ENCODE results near the gene FKBP6. TPM values are rescaled to one million over a fixed set of nuclear protein-coding genes. Genes with fewer than 3 reads are reported as not detected.
"Not testable (repeated sequence)": the region's sequence is repeated elsewhere in the genome, so short reads cannot be mapped to it uniquely, and the experiment has no call there.

The FKBP6 gene, protein sequence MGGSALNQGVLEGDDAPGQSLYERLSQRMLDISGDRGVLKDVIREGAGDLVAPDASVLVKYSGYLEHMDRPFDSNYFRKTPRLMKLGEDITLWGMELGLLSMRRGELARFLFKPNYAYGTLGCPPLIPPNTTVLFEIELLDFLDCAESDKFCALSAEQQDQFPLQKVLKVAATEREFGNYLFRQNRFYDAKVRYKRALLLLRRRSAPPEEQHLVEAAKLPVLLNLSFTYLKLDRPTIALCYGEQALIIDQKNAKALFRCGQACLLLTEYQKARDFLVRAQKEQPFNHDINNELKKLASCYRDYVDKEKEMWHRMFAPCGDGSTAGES
- total RNA-seq = not detected

DNA sequence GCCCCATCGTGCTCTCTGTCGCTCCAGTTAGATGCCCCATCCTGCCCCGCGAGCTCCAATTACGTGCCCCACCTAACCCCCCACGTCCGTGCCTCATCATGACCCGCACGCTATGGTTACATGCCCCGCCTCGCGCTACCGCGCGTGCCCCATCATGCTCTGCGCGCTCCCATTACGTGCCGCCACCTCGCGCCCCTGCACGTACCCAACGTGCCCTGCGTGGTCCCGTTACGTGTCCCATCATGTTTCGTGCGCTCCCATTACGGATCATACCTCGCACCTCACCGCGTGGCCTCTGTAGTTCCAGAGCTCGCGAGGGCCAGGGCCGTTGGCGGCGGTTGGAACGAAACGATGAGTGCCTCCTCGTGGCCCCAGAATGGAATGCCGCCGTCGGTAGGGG, at the start of gene FKBP6, which contains the start of gene TRIM50:
FKBP6 (plus strand) TSS at position 240 of the 400 bp plus-strand sequence. CDS start 268 bp downstream, outside the sequence.
TRIM50 (minus strand) TSS at position 161 of the 400 bp plus-strand sequence. CDS start 3,295 bp downstream, outside the sequence.
- 93% methylated on average over 24 of the region's 43 CpGs; no CpG with 5 or more reads in 1 of the 2 donors for WGBS, 2 donors (ENCODE audit: low coverage in 1 of 2)
- H3K4me3 ChIP-seq, ATAC-seq, H3K9me3 ChIP-seq, H3K27me3 ChIP-seq, H3K27ac ChIP-seq, H3K36me3 ChIP-seq: not testable (repeated sequence)
- H3K4me1 ChIP-seq = peaks cover 0 to 11% (median 0%) of the 10 kb centered on the region in 3 donors

DNA sequence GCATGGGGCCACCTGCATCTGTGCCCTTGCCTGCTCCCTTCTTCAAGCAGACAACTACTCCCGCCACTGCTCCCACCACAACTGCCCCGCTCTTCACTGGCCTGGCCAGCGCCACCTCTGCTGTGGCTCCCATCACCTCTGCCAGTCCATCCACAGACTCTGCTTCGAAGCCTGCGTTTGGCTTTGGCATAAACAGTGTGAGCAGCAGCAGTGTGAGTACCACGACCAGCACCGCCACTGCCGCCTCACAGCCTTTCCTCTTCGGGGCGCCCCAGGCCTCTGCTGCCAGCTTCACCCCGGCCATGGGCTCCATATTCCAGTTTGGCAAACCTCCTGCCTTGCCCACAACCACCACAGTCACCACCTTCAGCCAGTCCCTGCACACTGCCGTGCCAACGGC, 30.7 kb upstream of the FKBP6 start:
- H3K9me3 ChIP-seq, H3K4me1 ChIP-seq, H3K27ac ChIP-seq, H3K27me3 ChIP-seq, ATAC-seq, H3K36me3 ChIP-seq, H3K4me3 ChIP-seq: not testable (repeated sequence)
- no CpG with 5 or more reads among the region's 13 CpGs for WGBS, 2 donors (ENCODE audit: low coverage in 1 of 2)

DNA sequence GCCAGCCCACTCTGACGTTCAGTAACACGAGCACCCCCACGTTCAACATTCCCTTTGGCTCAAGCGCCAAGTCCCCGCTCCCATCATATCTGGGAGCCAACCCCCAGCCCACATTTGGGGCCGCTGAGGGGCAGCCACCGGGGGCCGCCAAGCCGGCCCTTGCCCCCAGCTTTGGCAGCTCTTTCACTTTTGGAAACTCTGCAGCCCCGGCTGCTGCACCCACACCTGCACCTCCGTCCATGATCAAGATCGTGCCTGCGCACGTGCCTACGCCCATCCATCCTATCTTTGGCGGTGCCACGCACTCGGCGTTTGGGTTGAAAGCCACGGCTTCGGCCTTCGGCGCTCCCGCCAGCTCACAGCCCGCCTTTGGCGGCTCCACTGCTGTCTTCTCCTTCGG, 30.3 kb upstream of the FKBP6 start:
- not testable (repeated sequence) for H3K9me3 ChIP-seq, H3K4me3 ChIP-seq, H3K27me3 ChIP-seq, ATAC-seq, H3K36me3 ChIP-seq, H3K27ac ChIP-seq, H3K4me1 ChIP-seq
- WGBS, 2 donors (ENCODE audit: low coverage in 1 of 2) = no CpG with 5 or more reads among the region's 27 CpGs

DNA sequence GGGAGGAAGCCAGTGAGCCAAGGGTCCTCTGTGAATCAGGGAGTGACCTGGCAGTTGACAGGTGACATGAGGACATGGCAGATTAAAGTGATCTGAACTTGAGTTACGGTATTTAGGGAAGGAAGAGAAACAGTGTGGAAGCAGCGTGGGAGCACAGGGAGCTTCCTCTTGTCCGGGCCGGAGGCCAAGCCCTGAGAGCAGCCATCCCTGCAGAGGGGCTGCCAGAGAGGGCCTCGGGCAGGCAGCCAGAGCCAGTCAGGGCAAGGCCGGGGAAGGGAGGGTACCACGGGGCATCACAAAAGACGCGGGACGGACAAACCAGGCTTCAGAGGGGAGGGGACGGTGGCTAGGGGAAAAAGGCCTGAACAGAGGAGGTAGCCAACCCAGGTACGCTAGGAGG, 28.1 kb upstream of the FKBP6 start:
- H3K9me3 ChIP-seq, H3K27ac ChIP-seq, ATAC-seq, H3K4me3 ChIP-seq, H3K4me1 ChIP-seq, H3K27me3 ChIP-seq: not testable (repeated sequence)
- H3K36me3 ChIP-seq = peaks cover 0 to 23% of the 10 kb centered on the region in 2 donors
- 25% methylated on average over 4 of the region's 12 CpGs; no CpG with 5 or more reads in 1 of the 2 donors for WGBS, 2 donors (ENCODE audit: low coverage in 1 of 2)

DNA sequence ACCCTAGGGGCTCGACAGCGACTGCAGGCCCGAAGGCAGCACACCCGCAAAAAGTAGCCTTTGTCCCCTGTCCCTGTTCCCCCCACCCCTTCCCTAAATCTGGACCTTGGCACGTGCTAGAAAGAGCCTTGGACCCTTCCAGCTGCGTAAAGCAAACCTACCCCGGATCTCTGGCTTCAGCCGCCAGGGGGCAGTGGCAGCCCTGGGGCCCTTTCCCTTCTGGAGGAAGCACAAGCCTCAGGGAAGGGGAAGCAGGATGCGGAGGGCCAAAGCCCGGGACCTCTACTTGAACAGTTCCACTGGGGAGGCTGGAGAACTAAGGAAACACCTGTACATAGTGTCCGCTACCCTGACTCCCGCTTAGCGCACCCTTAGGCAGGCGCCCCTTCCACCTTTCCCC, 26.9 kb upstream of the FKBP6 start:
- not testable (repeated sequence) for H3K27me3 ChIP-seq, H3K27ac ChIP-seq, H3K4me3 ChIP-seq, H3K9me3 ChIP-seq, H3K4me1 ChIP-seq
- H3K36me3 ChIP-seq = peaks cover 0 to 35% of the 10 kb centered on the region in 2 donors
- peak; percentile 26 for ATAC-seq
- no CpG with 5 or more reads among the region's 14 CpGs for WGBS, 2 donors (ENCODE audit: low coverage in 1 of 2)

DNA sequence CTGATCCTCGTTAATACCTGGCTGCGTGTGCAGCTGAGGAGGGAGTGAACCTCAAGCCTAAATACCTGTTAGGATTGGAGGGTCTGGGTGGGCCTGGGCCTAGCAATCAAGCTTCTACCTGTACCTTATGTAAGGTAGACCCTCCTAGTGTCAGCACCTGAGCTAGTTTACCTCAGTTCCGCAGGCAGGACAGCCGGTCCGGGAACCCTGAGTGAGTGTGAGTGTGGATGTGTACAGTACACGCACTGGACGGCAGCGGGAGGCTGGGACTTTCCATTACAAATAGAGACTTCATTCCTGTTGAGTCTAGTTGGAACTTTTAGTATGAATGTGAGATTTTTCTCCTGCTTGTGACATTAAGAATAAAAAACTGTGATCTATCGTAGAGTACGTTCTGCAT, 25.1 kb upstream of the FKBP6 start:
- H3K4me3 ChIP-seq, H3K27ac ChIP-seq, H3K9me3 ChIP-seq, ATAC-seq, H3K4me1 ChIP-seq, H3K27me3 ChIP-seq: not testable (repeated sequence)
- H3K36me3 ChIP-seq = peaks cover 0 to 48% of the 10 kb centered on the region in 2 donors
- no CpG with 5 or more reads among the region's 10 CpGs for WGBS, 2 donors (ENCODE audit: low coverage in 1 of 2)

DNA sequence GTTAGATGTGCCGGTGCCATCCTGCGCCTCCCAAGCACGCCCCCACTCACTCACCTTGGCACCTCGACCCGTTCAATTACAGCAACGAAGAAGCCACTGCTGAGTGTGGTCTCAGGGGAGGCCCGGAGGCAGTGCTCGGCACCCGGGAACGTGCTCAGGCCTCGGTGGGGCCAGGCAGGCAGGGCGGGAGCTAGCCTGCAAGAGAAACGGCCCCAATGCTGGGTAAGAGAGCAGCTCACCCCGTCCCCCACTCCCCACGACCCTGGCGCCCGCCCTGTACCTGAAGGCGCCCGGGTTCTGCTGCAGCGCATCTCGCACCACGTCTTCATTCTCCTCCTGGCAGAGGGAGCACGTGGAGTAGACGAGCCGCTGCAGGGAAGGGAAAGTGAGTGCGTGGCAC, 24.4 kb upstream of the FKBP6 start:
- no peaks in the 10 kb centered on the region for H3K27me3 ChIP-seq
- no peak for ATAC-seq
- no peak for TF ChIP-seq POLR2A (IDR thresholded peaks at IDR 0.05)
- no peak for TF ChIP-seq POLR2AphosphoS5 (IDR thresholded peaks at IDR 0.05)
- TF ChIP-seq, protein P1, sequence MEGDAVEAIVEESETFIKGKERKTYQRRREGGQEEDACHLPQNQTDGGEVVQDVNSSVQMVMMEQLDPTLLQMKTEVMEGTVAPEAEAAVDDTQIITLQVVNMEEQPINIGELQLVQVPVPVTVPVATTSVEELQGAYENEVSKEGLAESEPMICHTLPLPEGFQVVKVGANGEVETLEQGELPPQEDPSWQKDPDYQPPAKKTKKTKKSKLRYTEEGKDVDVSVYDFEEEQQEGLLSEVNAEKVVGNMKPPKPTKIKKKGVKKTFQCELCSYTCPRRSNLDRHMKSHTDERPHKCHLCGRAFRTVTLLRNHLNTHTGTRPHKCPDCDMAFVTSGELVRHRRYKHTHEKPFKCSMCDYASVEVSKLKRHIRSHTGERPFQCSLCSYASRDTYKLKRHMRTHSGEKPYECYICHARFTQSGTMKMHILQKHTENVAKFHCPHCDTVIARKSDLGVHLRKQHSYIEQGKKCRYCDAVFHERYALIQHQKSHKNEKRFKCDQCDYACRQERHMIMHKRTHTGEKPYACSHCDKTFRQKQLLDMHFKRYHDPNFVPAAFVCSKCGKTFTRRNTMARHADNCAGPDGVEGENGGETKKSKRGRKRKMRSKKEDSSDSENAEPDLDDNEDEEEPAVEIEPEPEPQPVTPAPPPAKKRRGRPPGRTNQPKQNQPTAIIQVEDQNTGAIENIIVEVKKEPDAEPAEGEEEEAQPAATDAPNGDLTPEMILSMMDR (IDR thresholded peaks at IDR 0.05) = no peak
- TF ChIP-seq EP300 (IDR thresholded peaks at IDR 0.05) = no peak
- H3K27ac ChIP-seq = no peak overlapping the region
- WGBS, 2 donors (ENCODE audit: low coverage in 1 of 2) = 90 to 100% methylated on average over 1 to 2 of the region's 26 CpGs
- H3K36me3 ChIP-seq = peaks cover 0 to 48% of the 10 kb centered on the region in 2 donors
- peaks cover 0 to 11% (median 5%) of the 10 kb centered on the region in 3 donors for H3K4me1 ChIP-seq
- no peak overlapping the region for H3K4me3 ChIP-seq
- H3K9me3 ChIP-seq = no peaks in the 10 kb centered on the region

DNA sequence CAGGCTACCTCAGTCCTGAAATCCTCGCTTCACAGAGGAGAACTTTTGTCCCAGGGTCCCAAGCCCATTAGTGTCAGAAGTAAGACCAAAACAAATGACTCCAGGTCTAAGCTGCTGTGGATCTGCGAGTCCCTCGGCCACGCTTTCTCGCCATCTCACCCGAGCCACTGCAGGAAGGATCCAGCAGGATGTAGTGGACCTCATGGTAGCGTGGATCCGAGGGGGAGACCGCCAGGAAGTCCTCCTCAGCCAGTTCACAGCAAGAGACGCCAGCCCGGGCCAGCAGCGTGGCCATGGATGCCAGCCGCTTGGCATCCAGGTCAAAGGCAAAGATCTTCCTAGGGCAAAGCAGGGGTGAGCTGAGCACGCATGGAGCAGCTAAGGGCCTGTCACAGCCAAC, 23.9 kb upstream of the FKBP6 start:
- TF ChIP-seq EP300 (IDR thresholded peaks at IDR 0.05) (no peak), POLR2A (IDR thresholded peaks at IDR 0.05) (no peak), POLR2AphosphoS5 (IDR thresholded peaks at IDR 0.05) (no peak)
- TF ChIP-seq, protein P1 (IDR thresholded peaks at IDR 0.05) = no peak
- no peak overlapping the region for H3K27ac ChIP-seq
- no peaks in the 10 kb centered on the region for H3K27me3 ChIP-seq
- H3K9me3 ChIP-seq = no peaks in the 10 kb centered on the region
- 100% methylated on average over 1 of the region's 14 CpGs; no CpG with 5 or more reads in 1 of the 2 donors for WGBS, 2 donors (ENCODE audit: low coverage in 1 of 2)
- ATAC-seq = no peak
- no peak overlapping the region for H3K4me3 ChIP-seq
- peaks cover 0 to 48% of the 10 kb centered on the region in 2 donors for H3K36me3 ChIP-seq
- peaks cover 0 to 15% (median 5%) of the 10 kb centered on the region in 3 donors for H3K4me1 ChIP-seq

DNA sequence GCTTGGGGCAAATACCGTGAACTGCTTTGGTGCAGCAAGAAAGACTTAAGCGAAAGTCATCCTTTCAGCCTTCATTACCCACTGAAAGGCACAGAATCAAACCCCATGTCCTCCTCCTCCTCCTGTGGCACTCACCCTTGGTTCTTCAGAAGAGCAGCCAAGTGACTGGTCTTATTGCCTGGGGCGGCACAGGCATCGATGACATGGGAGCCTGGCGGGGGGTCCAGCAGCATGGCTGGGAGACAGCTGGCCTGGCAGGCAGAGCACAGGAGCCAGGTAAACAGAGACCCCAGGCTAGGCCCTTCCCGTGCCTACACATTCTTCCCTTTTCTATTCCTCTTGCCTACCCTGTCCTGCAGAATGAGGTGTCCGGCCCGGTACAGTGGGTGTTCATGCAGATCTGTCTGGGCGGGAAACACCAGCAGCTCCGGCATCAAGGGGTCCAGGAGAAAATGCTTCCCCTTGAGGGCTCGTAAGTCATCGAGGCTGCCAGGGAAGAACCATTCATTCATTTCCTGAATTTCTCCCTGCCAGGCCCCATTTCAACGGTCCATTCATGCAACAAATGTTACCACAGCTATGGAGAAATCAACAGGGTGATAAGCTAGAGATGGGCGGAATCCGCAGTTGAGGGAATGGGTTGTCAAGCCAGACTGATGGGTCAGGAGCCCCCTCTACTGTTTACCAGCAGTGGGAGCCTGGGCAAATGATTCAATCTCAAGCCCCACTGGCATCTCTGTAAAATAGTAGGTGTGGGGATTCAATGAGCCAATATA, 23.2 kb upstream of the FKBP6 start:
- not testable (repeated sequence) for H3K27me3 ChIP-seq, H3K27ac ChIP-seq, ATAC-seq, H3K9me3 ChIP-seq, H3K4me3 ChIP-seq
- Histone ChIP-seq H3K36me3 (peaks cover 0 to 48% of the 10 kb centered on the region in 2 donors), H3K4me1 (peaks cover 0 to 20% (median 5%) of the 10 kb centered on the region in 3 donors)
- WGBS, 2 donors (ENCODE audit: low coverage in 1 of 2) = 80 to 95% methylated on average over 2 to 7 of the region's 15 CpGs
